SK-N-MC (cell line): Measurements from ENCODE around the gene LLGL1.

Experiments
- FOXP2 ChIP-seq: optimal IDR thresholded peaks from 2 replicates; pipeline ENCODE3; 2011; ENCODE audit warnings: mild to moderate bottlenecking, moderate library complexity; ENCODE audit not compliant: insufficient read depth; ENCODE audit errors: extremely low read length, control extremely low read depth
- POLR2AphosphoS5 ChIP-seq: IDR thresholded peaks from 2 replicates; pipeline ENCODE4 v1.6.1; 2012; ENCODE audit warnings: mild to moderate bottlenecking, low read depth, low read length, borderline replicate concordance

DNA sequence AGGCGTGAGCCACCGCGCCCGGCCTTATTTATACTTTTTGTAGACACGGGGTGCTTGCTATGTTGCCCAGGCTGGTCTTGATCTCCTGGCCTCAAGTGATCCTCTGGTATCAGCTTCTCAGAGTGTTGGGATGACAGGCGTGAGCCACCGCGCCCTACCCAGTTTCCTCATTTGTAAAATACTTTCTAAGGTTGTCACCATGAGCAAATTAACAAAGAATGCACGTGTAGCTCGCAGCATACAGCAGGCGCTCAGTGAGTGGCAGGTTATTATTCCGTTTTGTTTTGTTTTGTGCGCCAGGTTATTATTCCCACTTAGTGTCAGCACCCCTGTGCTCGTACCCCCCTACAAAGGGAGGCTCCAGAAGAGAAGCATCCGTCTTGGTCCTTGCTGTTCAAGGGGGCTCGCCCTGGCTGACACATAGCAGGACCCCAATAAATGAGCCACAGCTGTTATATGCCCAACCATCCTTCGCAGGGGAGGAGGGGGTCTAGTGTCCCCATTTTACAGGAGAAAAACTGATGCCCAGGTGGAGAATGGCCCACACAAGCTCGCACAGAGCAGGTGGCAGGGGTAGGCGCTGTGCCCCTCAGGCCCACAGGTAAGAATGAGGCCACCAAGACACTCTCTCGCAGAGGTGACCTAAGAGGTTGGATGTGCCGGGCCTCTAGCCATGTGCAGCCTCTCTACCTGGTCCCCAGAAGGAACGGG, 34.3 kb downstream of the LLGL1 start:
- TF ChIP-seq POLR2AphosphoS5 (no peak), FOXP2 (no peak)
